ENCODE measurements around the gene SPNS2. TPM values are rescaled to one million over a fixed set of nuclear protein-coding genes. Genes with fewer than 3 reads are reported as not detected.

Gene SPNS2
- total RNA-seq, 2 experiments from 2014 or later = 4.0 to 4.2 TPM

DNA sequence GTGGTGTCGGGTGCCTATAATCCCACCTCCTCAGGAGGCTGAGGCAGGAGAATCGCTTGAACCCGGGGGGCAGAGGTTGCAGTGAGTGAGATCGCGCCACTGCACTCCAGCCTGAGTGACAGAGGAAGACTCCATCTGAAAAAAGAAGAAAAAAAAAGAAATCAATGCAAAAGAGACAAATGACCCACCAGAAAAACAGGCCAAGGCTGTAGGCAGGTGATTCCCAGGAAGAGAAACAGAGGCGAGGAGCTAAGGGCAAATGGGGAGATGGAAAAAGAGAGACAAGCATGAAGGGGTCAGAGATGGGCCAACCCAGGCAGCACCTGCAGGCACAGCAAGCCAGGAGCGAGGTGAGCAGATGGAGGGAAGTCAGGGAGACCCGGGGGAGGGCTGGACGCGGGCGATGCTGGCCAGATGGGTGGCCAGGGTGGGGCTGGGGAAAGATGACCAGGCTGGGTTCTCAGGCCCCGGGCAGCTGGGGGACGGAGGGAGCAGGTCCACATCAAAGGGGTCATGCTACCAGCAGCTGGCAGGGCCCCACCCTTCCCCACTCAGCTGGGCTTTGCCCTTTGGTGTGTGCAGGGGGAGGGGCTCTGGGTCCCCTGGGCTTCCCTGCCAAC, 31.0 kb downstream of the SPNS2 start:
- H3K27me3 Mint-ChIP-seq (ENCODE audit: low read depth) = peaks cover 15% of the 10 kb centered on the region
- peaks cover 12% of the 10 kb centered on the region for H3K4me1 Mint-ChIP-seq (ENCODE audit: low read depth)
- ChIA-PET CTCF (no interaction called here), POLR2A (no interaction called here)
- H3K27ac Mint-ChIP-seq = no peak overlapping the region
- DNase-seq (no peak), ATAC-seq (no peak)
- H3K36me3 Mint-ChIP-seq (ENCODE audit: low read depth) = no peaks in the 10 kb centered on the region
- no peaks in the 10 kb centered on the region for H3K9me3 Mint-ChIP-seq (ENCODE audit: insufficient read depth)
- H3K4me3 Mint-ChIP-seq = no peak overlapping the region

DNA sequence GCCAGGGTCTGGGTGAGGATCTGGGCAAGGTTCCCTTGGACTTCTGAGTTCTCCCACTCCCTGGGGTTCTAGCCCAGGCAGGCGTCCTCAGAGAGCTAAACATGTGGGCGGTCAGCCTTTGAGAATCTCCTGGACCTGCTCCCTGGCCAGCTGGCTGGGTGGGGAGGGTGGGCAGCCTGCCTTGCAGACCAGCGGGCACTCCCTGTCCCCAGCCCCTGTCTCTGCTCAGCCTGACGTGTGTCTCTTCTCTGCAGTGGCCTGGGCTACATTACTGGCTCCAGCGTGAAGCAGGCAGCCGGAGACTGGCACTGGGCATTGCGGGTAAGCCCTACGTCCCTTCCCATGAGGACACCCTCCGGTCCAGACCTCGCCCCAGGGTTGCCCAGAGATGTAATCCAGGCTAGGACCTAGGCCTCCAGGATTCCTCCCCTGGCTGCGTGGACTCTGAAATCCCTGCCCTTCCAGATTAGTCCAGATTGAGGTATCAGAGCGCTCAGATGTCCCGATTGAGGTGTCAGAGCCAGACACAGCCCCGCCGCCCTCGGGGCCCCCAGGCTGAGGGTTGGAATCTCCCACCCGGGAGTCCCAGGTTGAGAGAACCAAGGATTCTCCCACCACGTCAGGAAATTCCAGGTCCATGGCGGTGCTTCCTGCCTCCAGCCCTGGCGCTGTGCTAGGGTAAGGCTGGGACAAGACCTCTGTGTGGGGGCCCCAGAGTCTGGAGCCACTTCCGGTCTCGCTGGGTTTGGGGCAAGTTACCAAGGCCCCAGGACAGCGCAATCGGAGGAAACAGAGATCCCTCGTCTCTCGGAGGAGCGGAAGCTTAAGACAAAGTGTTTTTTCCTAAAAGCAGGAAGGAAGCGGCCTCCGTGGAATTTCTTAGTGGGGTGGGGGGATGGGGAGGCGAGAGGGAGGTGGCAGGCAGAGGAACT, 32.4 kb downstream of the SPNS2 start:
- no peaks in the 10 kb centered on the region for H3K9me3 Mint-ChIP-seq (ENCODE audit: insufficient read depth)
- H3K27me3 Mint-ChIP-seq (ENCODE audit: low read depth) = peaks cover 15% of the 10 kb centered on the region
- H3K27ac Mint-ChIP-seq = no peak overlapping the region
- DNase-seq (no peak), ATAC-seq (no peak)
- ChIA-PET CTCF (no interaction called here), POLR2A (interaction anchor here (0.8 kb wide), 1 partner anchor 8 kb away, joined by 3 read pairs; no protein-coding TSS in a partner anchor)
- H3K4me1 Mint-ChIP-seq (ENCODE audit: low read depth) = peaks cover 12% of the 10 kb centered on the region
- H3K4me3 Mint-ChIP-seq = no peak overlapping the region
- no peaks in the 10 kb centered on the region for H3K36me3 Mint-ChIP-seq (ENCODE audit: low read depth)

GRCh38 chr17:4531988-4532736, 33.5 kb downstream of the SPNS2 start:
- no peaks in the 10 kb centered on the region for H3K36me3 Mint-ChIP-seq (ENCODE audit: low read depth)
- peaks cover 13% of the 10 kb centered on the region for H3K4me1 Mint-ChIP-seq (ENCODE audit: low read depth)
- H3K9me3 Mint-ChIP-seq (ENCODE audit: insufficient read depth) = no peaks in the 10 kb centered on the region
- ATAC-seq (no peak), DNase-seq (no peak)
- ChIA-PET CTCF (no interaction called here), POLR2A (no interaction called here)
- H3K4me3 Mint-ChIP-seq = no peak overlapping the region
- H3K27me3 Mint-ChIP-seq (ENCODE audit: low read depth) = peaks cover 8% of the 10 kb centered on the region
- H3K27ac Mint-ChIP-seq = no peak overlapping the region

DNA sequence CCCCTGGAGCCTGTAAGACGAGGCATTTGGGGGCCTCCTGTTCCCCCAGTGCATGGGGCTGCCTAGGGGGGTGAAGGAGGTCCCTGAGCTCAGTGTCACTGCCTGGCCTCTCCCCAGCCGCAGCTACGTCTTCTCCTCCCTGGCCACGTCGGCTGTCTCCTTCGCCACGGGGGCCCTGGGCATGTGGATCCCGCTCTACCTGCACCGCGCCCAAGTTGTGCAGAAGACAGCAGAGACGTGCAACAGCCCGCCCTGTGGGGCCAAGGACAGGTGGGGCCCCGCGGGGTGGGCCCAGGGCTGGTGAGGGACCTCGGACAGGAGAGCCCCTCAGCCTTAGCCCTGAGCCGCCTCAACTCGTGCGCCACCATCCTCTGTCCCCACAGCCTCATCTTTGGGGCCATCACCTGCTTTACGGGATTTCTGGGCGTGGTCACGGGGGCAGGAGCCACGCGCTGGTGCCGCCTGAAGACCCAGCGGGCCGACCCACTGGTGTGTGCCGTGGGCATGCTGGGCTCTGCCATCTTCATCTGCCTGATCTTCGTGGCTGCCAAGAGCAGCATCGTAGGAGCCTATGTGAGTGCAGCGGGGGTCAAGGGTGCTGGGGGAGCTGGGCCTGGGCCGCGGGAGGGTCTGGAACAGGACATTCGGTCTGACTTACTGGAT, 34.3 kb downstream of the SPNS2 start:
- DNase-seq = no peak
- H3K4me1 Mint-ChIP-seq (ENCODE audit: low read depth) = peaks cover 14% of the 10 kb centered on the region
- H3K9me3 Mint-ChIP-seq (ENCODE audit: insufficient read depth) = no peaks in the 10 kb centered on the region
- no peak overlapping the region for H3K27ac Mint-ChIP-seq
- ChIA-PET POLR2A (interaction anchor here (0.5 kb wide), 1 partner anchor 931 kb away, joined by 3 read pairs; no protein-coding TSS in a partner anchor), CTCF (no interaction called here)
- ATAC-seq = no peak
- no peaks in the 10 kb centered on the region for H3K36me3 Mint-ChIP-seq (ENCODE audit: low read depth)
- no peak overlapping the region for H3K4me3 Mint-ChIP-seq
- H3K27me3 Mint-ChIP-seq (ENCODE audit: low read depth) = peaks cover 4% of the 10 kb centered on the region

GRCh38 chr17:4533523-4534504, 35.1 kb downstream of the SPNS2 start:
- Mint-ChIP-seq H3K27ac (no peak overlapping the region), H3K9me3 (ENCODE audit: insufficient read depth) (no peaks in the 10 kb centered on the region), H3K4me1 (ENCODE audit: low read depth) (peaks cover 14% of the 10 kb centered on the region), H3K4me3 (no peak overlapping the region), H3K36me3 (ENCODE audit: low read depth) (no peaks in the 10 kb centered on the region), H3K27me3 (ENCODE audit: low read depth) (peaks cover 4% of the 10 kb centered on the region)
- peak; percentile 44 for ATAC-seq
- POLR2A ChIA-PET = no interaction called here
- CTCF ChIA-PET = no interaction called here
- peak; percentile 56 for DNase-seq

- no peak overlapping the region for H3K27ac Mint-ChIP-seq
- no peaks in the 10 kb centered on the region for H3K36me3 Mint-ChIP-seq (ENCODE audit: low read depth)
- ATAC-seq (no peak), DNase-seq (no peak)
- CTCF ChIA-PET = no interaction called here
- no peaks in the 10 kb centered on the region for H3K9me3 Mint-ChIP-seq (ENCODE audit: insufficient read depth)
- H3K4me1 Mint-ChIP-seq (ENCODE audit: low read depth) = peaks cover 14% of the 10 kb centered on the region
- peaks cover 4% of the 10 kb centered on the region for H3K27me3 Mint-ChIP-seq (ENCODE audit: low read depth)
- no peak overlapping the region for H3K4me3 Mint-ChIP-seq
- POLR2A ChIA-PET = no interaction called here
These were observed 35.8 kb downstream of the SPNS2 start for GRCh38 chr17:4534515-4534914.

- DNase-seq = no peak
- H3K27me3 Mint-ChIP-seq (ENCODE audit: low read depth) = peaks cover 4% of the 10 kb centered on the region
- peaks cover 3% of the 10 kb centered on the region for H3K36me3 Mint-ChIP-seq (ENCODE audit: low read depth)
- H3K27ac Mint-ChIP-seq = no peak overlapping the region
- no peak overlapping the region for H3K4me3 Mint-ChIP-seq
- peaks cover 14% of the 10 kb centered on the region for H3K4me1 Mint-ChIP-seq (ENCODE audit: low read depth)
- H3K9me3 Mint-ChIP-seq (ENCODE audit: insufficient read depth) = no peaks in the 10 kb centered on the region
- CTCF ChIA-PET = no interaction called here
- ATAC-seq = no peak
- POLR2A ChIA-PET = no interaction called here
These were observed 36.4 kb downstream of the SPNS2 start for GRCh38 chr17:4534928-4535666.

GRCh38 chr17:4535667-4536258, 37.1 kb downstream of the SPNS2 start:
- peaks cover 4% of the 10 kb centered on the region for H3K27me3 Mint-ChIP-seq (ENCODE audit: low read depth)
- ChIA-PET POLR2A (no interaction called here), CTCF (no interaction called here)
- peaks cover 3% of the 10 kb centered on the region for H3K36me3 Mint-ChIP-seq (ENCODE audit: low read depth)
- peaks cover 14% of the 10 kb centered on the region for H3K4me1 Mint-ChIP-seq (ENCODE audit: low read depth)
- no peaks in the 10 kb centered on the region for H3K9me3 Mint-ChIP-seq (ENCODE audit: insufficient read depth)
- no peak for ATAC-seq
- no peak overlapping the region for H3K4me3 Mint-ChIP-seq
- no peak for DNase-seq
- no peak overlapping the region for H3K27ac Mint-ChIP-seq

- Mint-ChIP-seq H3K4me1 (ENCODE audit: low read depth) (peaks cover 14% of the 10 kb centered on the region), H3K36me3 (ENCODE audit: low read depth) (peaks cover 6% of the 10 kb centered on the region), H3K27ac (no peak overlapping the region), H3K27me3 (ENCODE audit: low read depth) (peaks cover 4% of the 10 kb centered on the region), H3K4me3 (no peak overlapping the region), H3K9me3 (ENCODE audit: insufficient read depth) (no peaks in the 10 kb centered on the region)
- no peak for DNase-seq
- no peak for ATAC-seq
- ChIA-PET CTCF (no interaction called here), POLR2A (no interaction called here)
These were observed 37.6 kb downstream of the SPNS2 start for GRCh38 chr17:4536259-4536741.

- DNase-seq (no peak), ATAC-seq (no peak)
- POLR2A ChIA-PET = no interaction called here
- peaks cover 14% of the 10 kb centered on the region for H3K4me1 Mint-ChIP-seq (ENCODE audit: low read depth)
- peaks cover 3% of the 10 kb centered on the region for H3K27me3 Mint-ChIP-seq (ENCODE audit: low read depth)
- CTCF ChIA-PET = no interaction called here
- no peaks in the 10 kb centered on the region for H3K9me3 Mint-ChIP-seq (ENCODE audit: insufficient read depth)
- H3K36me3 Mint-ChIP-seq (ENCODE audit: low read depth) = peaks cover 9% of the 10 kb centered on the region
- H3K27ac Mint-ChIP-seq = no peak overlapping the region
- no peak overlapping the region for H3K4me3 Mint-ChIP-seq
These were observed 38.2 kb downstream of the SPNS2 start for GRCh38 chr17:4536742-4537411.
